Embryonic facial prominence (tissue), 1 donor: ENCODE measurements around the gene DNAH8.
"Not testable (repeated sequence)": the region's sequence is repeated elsewhere in the genome, so short reads cannot be mapped to it uniquely, and the experiment has no call there.

Source experiments
- DNase-seq: peaks from one replicate; pipeline ENCODE4 v3.0.0-alpha.2; 2016; ENCODE audit errors: extremely low spot score

The DNAH8 gene

DNA sequence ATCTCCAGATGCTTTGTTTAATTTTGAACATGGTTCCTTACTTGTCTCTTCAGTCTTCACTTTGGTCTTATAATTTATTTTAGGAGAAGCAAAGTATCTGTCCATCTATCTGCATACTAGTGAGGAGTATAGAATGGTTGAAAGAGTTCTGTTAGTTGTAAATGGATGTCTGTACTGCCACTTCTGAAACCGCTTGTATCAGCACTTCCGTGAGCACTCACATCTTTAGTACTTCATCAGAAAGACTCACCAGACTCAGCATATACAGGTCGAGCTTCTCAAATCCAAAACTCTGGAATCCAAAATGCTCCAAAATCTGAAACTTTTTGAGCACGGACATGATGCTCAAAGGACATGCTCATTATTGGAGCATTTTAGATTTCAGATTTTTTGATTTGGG, 191.5 kb downstream of the DNAH8 start:
- DNase-seq, result no peak

DNA sequence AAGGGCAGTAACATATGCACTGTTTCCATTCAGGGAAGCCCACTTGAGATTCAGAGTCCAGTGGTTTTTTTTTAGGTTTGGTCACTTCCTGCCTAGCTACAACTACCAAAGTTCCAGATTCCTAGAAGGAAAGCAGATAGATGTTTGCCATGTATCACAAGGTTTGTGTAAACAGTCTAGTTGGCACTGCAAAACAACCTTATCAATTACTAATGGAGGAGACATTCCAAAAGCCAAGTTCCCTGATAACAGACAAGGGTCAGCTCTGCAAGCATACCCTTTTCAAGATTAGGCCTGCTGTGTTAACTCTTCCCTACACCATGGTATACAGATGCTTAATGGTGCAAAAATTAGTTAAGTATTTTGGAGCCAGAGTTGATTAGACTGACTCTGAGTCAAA, 192.2 kb downstream of the DNAH8 start:
- DNase-seq, result no peak

DNA sequence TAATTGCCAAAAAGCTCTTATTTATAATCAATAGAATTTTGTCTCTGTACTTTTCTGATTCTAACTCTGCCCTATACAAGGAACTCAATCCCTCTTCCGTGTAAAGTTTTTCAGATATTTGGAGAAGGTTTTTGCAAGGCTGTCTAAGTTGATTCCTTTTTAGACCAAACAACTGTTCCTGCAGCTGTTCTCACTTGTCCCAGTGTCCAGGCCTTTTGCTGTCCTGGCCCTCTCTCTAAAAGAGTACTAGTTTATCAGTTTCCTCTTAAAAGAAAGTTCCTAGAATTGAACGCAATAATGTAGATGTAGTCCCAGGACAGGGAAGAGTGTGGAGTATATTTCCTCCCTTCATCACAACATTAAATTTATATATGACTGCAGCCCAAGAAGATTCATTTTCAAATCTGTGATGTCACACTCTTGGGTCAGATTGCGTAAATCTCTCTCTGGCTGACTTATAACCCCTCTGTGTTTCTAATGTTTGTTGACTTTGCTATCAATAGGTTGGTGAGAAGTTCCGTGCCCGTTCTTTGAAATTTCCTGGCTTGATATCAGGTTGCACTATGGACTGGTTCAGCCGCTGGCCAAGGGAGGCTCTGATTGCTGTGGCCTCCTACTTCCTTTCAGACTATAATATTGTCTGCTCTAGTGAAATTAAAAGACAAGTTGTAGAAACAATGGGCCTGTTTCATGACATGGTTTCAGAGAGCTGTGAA, 194.1 kb downstream of the DNAH8 start:
- DNase-seq, result no peak

DNA sequence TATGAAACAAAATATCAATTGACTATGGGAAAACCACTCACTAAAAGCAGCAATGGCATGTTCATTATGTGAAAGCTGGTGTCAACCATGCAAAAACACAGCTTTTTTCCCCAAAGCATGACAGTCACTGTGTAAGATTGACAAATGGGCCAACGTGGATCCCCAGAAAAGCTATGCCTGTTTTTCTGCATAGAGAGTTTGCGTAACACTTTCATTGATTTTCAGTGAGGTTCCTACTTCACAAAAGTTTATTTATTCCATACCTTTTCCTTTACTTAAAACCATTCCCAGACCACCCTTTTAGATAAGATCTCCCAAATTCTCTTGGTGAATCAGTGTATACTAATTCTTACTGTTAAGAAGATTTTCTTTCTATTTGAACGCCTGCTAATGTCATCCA, 195.1 kb downstream of the DNAH8 start:
- DNase-seq, result no peak

- no peak for DNase-seq
These were observed 197.3 kb downstream of the DNAH8 start for GRCh38 chr6:38912378-38912777.

GRCh38 chr6:38915205-38915925, 200.3 kb downstream of the DNAH8 start:
- DNase-seq, result no peak

DNA sequence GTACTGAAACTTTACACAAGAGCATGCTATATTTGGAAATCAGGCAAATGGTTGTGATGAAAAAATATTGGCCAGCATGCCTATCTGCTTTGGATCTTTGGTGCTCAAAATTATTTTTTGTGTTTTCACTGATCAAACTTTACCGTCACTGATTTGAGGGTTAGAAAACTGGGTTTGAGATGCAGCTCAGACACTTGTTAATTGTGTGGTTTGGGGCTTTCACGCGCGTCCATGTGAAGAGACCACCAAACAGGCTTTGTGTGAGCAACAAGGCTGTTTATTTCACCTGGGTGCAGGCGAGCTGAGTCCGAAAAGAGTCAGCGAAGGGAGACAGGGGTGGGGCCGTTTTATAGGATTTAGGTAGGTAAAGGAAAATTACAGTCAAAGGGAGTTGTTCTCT, 206.4 kb downstream of the DNAH8 start:
- DNase-seq, result not testable (repeated sequence)

DNA sequence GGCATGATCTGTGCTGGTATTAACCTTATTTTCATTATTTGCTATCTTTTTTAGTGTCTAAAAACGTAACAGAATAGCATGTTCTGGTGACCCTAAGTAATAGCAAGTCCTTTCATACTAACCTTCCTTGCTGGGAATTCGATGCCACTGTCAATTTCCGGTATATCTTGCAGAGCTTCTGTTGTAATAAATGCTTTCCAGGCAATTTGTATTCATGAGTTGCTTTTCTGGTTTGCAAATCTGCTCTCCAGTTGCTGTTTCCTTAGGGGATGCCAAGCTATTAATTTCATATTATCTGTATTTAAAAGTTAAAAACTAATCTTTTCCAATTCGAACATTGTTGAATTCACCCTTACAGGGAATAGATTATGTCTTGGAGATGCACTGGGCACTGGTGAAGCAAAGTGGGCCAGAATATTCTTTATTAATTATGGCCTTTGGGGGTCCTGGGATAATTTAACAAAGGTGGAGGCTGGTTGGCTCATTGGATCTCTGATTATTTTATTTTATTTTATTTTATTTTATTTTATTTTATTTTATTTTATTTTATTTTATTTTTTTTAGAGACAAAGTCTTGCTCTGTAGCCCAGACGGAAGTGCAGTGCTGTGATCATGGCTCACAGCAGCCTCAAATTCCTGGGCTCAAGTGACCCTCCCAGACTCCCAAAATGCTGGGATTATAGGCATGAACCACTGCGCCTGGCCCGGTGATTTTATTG, 209.8 kb downstream of the DNAH8 start:
- DNase-seq, result no peak

GRCh38 chr6:38929560-38929959, 214.4 kb downstream of the DNAH8 start:
- DNase-seq, result no peak

DNA sequence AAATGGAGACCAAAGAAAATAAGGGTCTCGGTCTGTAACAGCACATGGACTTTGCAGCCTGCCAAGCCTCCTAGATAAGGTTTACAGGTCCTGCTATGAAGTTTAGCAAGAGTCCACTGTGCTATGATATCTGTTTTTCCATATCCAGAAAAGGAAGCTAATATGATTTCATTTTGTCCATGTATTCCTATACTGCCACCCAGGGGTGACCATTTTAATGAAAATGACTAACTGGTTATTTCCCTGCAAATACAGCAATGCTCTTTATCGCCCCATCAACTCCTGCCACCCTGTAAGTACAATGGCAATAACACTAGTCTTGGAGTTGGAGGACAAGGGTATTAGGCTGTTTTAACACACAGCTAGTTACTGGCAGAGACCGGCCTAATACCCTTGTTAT, 218.3 kb downstream of the DNAH8 start:
- DNase-seq, result no peak

DNA sequence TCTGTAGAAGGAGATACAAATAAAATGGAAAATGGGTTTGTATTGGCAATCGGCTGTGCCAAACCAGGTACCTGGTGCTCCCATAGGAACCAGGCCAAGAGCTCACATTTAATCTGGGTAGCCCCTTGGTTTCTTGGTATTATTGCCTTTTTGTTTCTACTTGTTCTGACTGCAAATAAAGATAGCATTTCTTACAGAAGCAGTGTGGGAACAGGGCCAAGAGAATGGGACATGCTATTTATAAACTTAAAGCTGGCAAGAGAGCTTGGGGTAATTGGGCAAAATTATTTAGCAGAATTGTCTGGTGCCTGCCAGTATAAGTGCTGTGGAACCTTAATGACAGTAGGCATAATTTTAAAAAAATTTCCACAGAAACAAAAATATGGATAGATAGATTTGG, 219.9 kb downstream of the DNAH8 start:
- no peak for DNase-seq

GRCh38 chr6:38937839-38938613, 222.9 kb downstream of the DNAH8 start:
- no peak for DNase-seq

- DNase-seq, result no peak
These were observed 223.6 kb downstream of the DNAH8 start for GRCh38 chr6:38938741-38939140.

GRCh38 chr6:38942442-38942841, 227.3 kb downstream of the DNAH8 start:
- DNase-seq, result no peak

DNA sequence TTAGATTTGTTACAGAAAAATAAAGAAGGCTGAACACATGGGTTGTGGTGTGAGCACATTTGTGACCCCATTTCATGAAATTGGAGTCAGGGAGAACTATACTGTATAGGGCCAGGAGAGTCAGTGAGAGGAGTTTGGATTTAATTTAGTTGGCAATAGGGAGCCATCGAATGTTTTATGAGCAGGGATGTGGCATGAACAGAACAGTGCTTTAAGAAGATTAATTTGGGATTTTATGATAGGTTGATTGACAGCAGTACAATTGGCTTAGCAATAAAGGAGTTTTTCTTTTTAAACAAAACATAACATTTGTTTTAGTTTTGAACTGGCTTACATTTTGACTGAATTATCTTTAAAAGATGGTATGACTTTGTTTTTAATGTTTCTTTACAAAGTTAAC, 227.9 kb downstream of the DNAH8 start:
- DNase-seq, result no peak

GRCh38 chr6:38943964-38944363, 228.9 kb downstream of the DNAH8 start:
- no peak for DNase-seq

DNA sequence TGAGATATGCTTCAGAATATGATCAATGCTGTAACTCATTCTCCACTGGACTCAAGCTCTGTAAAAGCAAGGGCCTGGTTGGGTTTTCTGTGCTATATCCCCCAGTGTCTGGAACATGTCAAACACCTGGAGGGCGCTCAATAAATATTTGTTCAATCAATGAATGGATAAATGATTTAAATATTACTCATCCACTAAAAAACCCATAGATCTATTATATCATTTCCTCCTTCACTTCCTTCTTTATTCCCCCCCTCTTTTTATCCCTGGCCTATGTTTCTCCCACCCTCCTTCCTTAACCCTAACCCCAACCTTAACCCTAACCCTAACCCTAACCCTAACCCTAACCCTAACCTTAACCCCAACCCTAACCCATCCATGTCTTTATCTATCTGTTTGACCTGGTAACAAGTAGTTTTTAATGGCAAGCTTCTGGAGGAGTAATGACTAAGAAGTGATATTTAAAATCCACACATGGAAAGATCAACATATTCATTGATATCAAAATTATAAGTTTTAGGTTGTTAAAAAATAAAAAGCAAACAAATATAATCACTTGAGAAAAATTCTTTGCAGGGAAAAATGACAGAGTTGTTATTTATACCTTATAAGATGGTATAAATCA, 229.7 kb downstream of the DNAH8 start:
- DNase-seq, result no peak

- DNase-seq, result no peak
These were observed 240.8 kb downstream of the DNAH8 start for GRCh38 chr6:38955861-38956260.

DNA sequence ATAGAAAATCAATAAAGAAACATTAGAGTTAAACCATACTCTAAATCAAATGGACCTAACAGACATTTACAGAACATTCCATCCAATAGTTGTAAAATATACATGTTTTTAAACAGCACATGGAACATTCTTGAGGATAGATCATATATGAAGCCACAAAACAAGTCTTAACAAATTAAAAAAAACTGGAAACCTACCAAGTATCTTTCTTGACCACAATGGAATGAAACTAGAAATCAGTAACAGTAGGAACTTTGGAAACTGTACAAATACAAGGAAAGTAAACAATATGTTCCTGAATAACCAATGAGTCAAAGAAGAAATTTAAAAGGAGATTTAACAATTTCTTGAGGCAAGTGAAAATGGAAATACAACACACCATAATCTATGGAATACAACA, 242.3 kb downstream of the DNAH8 start:
- no peak for DNase-seq

DNA sequence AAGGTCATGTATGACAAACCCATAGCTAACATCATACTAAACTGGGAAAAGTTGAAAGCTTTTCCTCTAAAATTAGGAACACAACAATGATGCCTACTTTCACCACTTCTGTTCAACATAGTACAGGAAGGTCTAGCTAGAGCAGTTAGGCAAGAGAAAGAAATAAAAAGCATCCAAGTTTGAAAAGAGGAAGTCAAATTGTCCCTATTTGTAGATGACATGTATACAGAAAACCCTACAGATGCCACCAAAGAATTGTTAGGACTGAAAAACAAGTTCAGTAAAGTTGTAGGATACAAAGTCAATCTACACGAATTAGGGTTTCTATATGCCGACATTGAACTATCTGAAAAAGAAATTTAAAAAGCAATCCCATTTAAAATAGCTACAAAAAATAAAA, 244.0 kb downstream of the DNAH8 start:
- DNase-seq, result no peak

DNA sequence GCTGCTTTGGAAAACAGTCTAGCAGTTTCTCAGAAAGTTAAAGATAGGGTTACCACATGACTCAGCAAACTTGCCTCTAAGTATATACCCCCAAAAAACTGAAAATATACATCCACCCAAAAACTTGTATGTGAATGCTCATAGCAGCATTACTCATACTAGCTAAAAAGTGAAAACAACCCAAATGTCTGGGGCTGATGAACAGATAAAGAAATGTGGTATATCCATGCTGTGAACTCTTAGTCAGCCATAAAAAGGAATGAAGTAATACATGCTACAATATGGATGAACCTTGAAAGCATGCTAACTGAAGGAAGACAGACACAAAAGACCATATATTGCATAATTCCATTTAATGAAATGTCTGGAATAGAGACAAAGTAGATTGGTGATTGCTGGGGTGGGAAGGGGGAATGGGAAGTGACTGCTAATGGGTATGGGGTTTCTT, 253.6 kb downstream of the DNAH8 start:
- DNase-seq, result no peak
